GM10266 (cell line): ENCODE measurements around the gene RPL12.

ENCODE experiments used
- DNase-seq: peaks from one replicate; pipeline ENCODE4 v3.0.0; 2012; ENCODE audit errors: extremely low spot score
- TF ChIP-seq, protein P1 (sequence below): IDR thresholded peaks from 2 replicates; pipeline ENCODE4 v1.5.1; 2012; ENCODE audit warnings: mild to moderate bottlenecking, low read depth; ENCODE audit not compliant: control insufficient read depth, insufficient read depth; ENCODE audit errors: missing control alignments

The RPL12 gene

GRCh38 chr9:127489471-127490115 lies 38.4 kb upstream of the RPL12 start:
- TF ChIP-seq, protein P1, sequence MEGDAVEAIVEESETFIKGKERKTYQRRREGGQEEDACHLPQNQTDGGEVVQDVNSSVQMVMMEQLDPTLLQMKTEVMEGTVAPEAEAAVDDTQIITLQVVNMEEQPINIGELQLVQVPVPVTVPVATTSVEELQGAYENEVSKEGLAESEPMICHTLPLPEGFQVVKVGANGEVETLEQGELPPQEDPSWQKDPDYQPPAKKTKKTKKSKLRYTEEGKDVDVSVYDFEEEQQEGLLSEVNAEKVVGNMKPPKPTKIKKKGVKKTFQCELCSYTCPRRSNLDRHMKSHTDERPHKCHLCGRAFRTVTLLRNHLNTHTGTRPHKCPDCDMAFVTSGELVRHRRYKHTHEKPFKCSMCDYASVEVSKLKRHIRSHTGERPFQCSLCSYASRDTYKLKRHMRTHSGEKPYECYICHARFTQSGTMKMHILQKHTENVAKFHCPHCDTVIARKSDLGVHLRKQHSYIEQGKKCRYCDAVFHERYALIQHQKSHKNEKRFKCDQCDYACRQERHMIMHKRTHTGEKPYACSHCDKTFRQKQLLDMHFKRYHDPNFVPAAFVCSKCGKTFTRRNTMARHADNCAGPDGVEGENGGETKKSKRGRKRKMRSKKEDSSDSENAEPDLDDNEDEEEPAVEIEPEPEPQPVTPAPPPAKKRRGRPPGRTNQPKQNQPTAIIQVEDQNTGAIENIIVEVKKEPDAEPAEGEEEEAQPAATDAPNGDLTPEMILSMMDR, result no peak
- no peak for DNase-seq

DNA sequence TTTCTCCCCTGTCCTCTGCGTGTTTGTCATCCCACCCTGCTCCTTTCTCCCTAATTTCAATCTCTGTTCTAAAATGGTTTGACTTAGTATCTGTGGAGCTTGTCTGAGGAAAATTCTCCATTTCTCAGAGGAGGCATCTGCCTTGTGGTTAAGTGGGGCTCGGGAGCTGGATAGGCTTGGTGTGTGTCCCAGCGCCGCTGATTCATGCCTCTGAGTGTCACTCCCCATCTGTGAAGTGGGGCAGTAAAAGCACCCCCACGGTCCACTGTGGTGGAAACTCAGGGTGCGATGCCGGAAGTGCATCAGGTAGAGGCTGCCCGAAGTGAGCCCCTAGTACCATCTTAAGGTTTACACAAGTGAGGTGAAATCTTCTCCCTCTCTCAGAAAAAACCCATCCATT lies 37.7 kb upstream of the RPL12 start:
- DNase-seq, result no peak
- TF ChIP-seq, protein P1, result no peak

GRCh38 chr9:127485995-127486394 lies 34.8 kb upstream of the RPL12 start:
- TF ChIP-seq, protein P1, result no peak
- no peak for DNase-seq

GRCh38 chr9:127482662-127483061 lies 31.5 kb upstream of the RPL12 start:
- TF ChIP-seq, protein P1, result no peak
- no peak for DNase-seq

GRCh38 chr9:127479507-127480081 lies 28.4 kb upstream of the RPL12 start:
- DNase-seq, result no peak
- TF ChIP-seq, protein P1, result no peak

DNA sequence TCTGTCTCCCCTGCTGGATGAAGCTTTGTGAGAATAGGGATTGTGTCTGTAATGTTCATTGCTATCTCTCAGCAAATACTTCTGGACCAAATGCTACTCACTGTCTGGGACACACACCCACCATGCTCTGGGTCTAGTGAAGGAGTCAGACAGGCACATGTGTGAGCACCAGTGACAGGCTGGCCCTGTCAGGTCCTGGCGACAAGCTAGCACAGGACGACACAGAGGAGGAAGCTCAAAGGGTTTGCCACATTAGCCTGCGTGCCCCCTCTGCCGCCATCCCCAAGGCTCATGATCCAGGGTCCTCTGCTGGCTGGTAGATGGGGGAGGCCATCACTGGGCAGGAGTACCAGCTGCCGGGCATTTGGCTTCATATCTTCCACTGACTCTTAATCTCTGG lies 23.4 kb upstream of the RPL12 start:
- TF ChIP-seq, protein P1, result no peak
- DNase-seq, result no peak

GRCh38 chr9:127473932-127474331 lies 22.7 kb upstream of the RPL12 start:
- TF ChIP-seq, protein P1, result no peak
- DNase-seq, result no peak
